Measurements from ENCODE around the gene WWOX. TPM values are rescaled to one million over a fixed set of nuclear protein-coding genes. Genes with fewer than 3 reads are reported as not detected.

WWOX gene
- total RNA-seq, 1 experiment from 2014 or later, result 15.6 TPM

DNA sequence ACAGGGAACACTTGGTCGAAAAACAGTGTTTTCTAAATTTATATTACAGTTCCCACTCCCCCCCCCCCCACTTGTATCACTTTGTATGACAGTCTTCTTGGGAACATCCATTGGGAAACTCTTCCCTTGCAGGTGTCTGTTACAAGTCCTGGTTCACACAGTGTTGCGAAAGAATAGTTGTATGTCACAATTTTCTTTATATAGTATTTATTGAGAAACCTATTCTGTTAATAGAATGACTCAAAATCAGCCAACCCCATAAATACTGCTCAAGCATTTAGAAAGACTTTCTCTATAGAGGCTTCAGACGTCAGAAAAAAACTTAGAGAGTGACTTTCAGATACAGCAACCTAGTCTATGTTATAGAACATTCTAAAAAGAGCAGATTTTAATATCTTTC lies 414.4 kb downstream of the WWOX start:
- Histone ChIP-seq H3K27ac (ENCODE audit: insufficient read length, low read depth, low read length) (no peak overlapping the region), H3K79me1 (ENCODE audit: insufficient read depth, low read depth, low read length, poor library complexity, severe bottlenecking) (no peaks in the 10 kb centered on the region), H4K20me1 (ENCODE audit: control insufficient read depth, insufficient read depth, insufficient read length) (no peaks in the 10 kb centered on the region), H3K4me1 (ENCODE audit: insufficient read depth, low read length) (no peaks in the 10 kb centered on the region), H2BK20ac (ENCODE audit: low read depth, low read length, poor library complexity, severe bottlenecking) (no peak overlapping the region), H2BK5ac (ENCODE audit: insufficient read length, low read length) (no peak overlapping the region), H2BK15ac (ENCODE audit: low read depth, low read length) (no peak overlapping the region), H4K8ac (replicated peaks; ENCODE audit: insufficient read length, low read depth, low read length) (no peak overlapping the region), H3K9me3 (ENCODE audit: control insufficient read depth, low read depth, low read length) (no peaks in the 10 kb centered on the region), H3K79me2 (ENCODE audit: insufficient read depth, low read length) (no peaks in the 10 kb centered on the region), H3K4ac (ENCODE audit: low read depth, low read length) (no peak overlapping the region), H2BK120ac (ENCODE audit: low read depth, low read length, poor library complexity, severe bottlenecking) (no peak overlapping the region), H3K9ac (ENCODE audit: extremely low read depth, insufficient read length, low read length) (no peak overlapping the region), H3K56ac (ENCODE audit: insufficient read length, low read depth, low read length) (no peak overlapping the region), H3K23me2 (ENCODE audit: insufficient read length, low read depth, low read length, poor library complexity, severe bottlenecking) (no peaks in the 10 kb centered on the region), H3T11ph (ENCODE audit: low read length) (no peak overlapping the region), H3K23ac (ENCODE audit: insufficient read length, low read depth, low read length) (no peak overlapping the region), H4K91ac (ENCODE audit: insufficient read length, low read depth, low read length) (no peak overlapping the region), H2AFZ (ENCODE audit: low read length) (no peak overlapping the region), H2BK12ac (ENCODE audit: insufficient read length, low read depth, low read length) (no peak overlapping the region), H3K14ac (ENCODE audit: insufficient read depth, low read length) (no peak overlapping the region), H2AK5ac (ENCODE audit: insufficient read length, low read length) (no peak overlapping the region), H4K5ac (ENCODE audit: insufficient read length, low read depth, low read length) (no peak overlapping the region), H3K18ac (ENCODE audit: insufficient read length, low read depth, low read length) (no peak overlapping the region), H3K4me2 (ENCODE audit: insufficient read depth, insufficient read length, low read length) (no peak overlapping the region), H3K27me3 (ENCODE audit: insufficient read depth, low read length) (no peaks in the 10 kb centered on the region)
- Mint-ChIP-seq H3K9me3 (no peaks in the 10 kb centered on the region), H3K4me1 (no peaks in the 10 kb centered on the region), H3K4me3 (no peak overlapping the region), H3K27ac (no peak overlapping the region), H3K27me3 (ENCODE audit: low read depth) (no peaks in the 10 kb centered on the region), H3K36me3 (ENCODE audit: insufficient read depth in 1 of 3, low read depth in 3 of 3) (no peaks in the 10 kb centered on the region)
- no CpG with 5 or more reads among the region's 3 CpGs for WGBS (ENCODE audit: extremely low coverage, insufficient read length, low lambda C conversion rate)
- TF ChIP-seq, protein P1, sequence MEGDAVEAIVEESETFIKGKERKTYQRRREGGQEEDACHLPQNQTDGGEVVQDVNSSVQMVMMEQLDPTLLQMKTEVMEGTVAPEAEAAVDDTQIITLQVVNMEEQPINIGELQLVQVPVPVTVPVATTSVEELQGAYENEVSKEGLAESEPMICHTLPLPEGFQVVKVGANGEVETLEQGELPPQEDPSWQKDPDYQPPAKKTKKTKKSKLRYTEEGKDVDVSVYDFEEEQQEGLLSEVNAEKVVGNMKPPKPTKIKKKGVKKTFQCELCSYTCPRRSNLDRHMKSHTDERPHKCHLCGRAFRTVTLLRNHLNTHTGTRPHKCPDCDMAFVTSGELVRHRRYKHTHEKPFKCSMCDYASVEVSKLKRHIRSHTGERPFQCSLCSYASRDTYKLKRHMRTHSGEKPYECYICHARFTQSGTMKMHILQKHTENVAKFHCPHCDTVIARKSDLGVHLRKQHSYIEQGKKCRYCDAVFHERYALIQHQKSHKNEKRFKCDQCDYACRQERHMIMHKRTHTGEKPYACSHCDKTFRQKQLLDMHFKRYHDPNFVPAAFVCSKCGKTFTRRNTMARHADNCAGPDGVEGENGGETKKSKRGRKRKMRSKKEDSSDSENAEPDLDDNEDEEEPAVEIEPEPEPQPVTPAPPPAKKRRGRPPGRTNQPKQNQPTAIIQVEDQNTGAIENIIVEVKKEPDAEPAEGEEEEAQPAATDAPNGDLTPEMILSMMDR (conservative IDR thresholded peaks at IDR 0.05), result no peak
- no peak for DNase-seq
